ENCODE results near the gene LRRC8E.
A peak's percentile ranks its signal among the peaks of the same experiment; 100 is the strongest.

Gene LRRC8E

GRCh38 chr19:7868671-7869452, 19.4 kb upstream of the LRRC8E start:
- DNase-seq: peak; percentile 94

- DNase-seq: peak; percentile 83
Observed at GRCh38 chr19:7869453-7869909, 18.8 kb upstream of the LRRC8E start.

GRCh38 chr19:7869910-7870511, 18.3 kb upstream of the LRRC8E start:
- DNase-seq: peak; percentile 87

GRCh38 chr19:7870571-7871436, 17.5 kb upstream of the LRRC8E start:
- peak; percentile 97 for DNase-seq

- DNase-seq: peak; percentile 96
Observed at GRCh38 chr19:7871437-7872305, 16.6 kb upstream of the LRRC8E start.

- DNase-seq: no peak
Observed at GRCh38 chr19:7872306-7873204, 15.8 kb upstream of the LRRC8E start.

GRCh38 chr19:7873304-7874075, 14.8 kb upstream of the LRRC8E start:
- no peak for DNase-seq

- DNase-seq: peak; percentile 59
Observed at GRCh38 chr19:7874076-7874896, 14.0 kb upstream of the LRRC8E start, which contains the start of gene PRR36. Gene PRR36 (minus strand): TSS chr19:7874390. CDS start chr19:7873689, 701 bp downstream.

- DNase-seq: no peak
Observed at GRCh38 chr19:7874897-7875273, 13.4 kb upstream of the LRRC8E start.

- DNase-seq: no peak
Observed at GRCh38 chr19:7877249-7877836, 11.0 kb upstream of the LRRC8E start.

- DNase-seq: peak; percentile 47
Observed at GRCh38 chr19:7879111-7879807, 9.1 kb upstream of the LRRC8E start.

GRCh38 chr19:7879836-7880235, 8.5 kb upstream of the LRRC8E start:
- no peak for DNase-seq

GRCh38 chr19:7881910-7882309, 6.4 kb upstream of the LRRC8E start:
- no peak for DNase-seq

- DNase-seq: peak; percentile 1
Observed at GRCh38 chr19:7883105-7883504, 5.2 kb upstream of the LRRC8E start.

GRCh38 chr19:7883796-7884570, 4.3 kb upstream of the LRRC8E start:
- peak; percentile 7 for DNase-seq

GRCh38 chr19:7885818-7886217, 2.5 kb upstream of the LRRC8E start:
- no peak for DNase-seq

- DNase-seq: peak; percentile 74
Observed at GRCh38 chr19:7887408-7888144, 734 bp upstream of the LRRC8E start.

Data from RPMI8226 (cell line).